ENCODE measurements around the gene AHNAK. TPM values are rescaled to one million over a fixed set of nuclear protein-coding genes. Genes with fewer than 3 reads are reported as not detected.

Gene AHNAK
- total and polyA plus RNA-seq, 2 of the 8 experiments (the other 6 are each of a cell fraction or from before 2014, with no cell fraction given) = 2.0 to 5.8 TPM

DNA sequence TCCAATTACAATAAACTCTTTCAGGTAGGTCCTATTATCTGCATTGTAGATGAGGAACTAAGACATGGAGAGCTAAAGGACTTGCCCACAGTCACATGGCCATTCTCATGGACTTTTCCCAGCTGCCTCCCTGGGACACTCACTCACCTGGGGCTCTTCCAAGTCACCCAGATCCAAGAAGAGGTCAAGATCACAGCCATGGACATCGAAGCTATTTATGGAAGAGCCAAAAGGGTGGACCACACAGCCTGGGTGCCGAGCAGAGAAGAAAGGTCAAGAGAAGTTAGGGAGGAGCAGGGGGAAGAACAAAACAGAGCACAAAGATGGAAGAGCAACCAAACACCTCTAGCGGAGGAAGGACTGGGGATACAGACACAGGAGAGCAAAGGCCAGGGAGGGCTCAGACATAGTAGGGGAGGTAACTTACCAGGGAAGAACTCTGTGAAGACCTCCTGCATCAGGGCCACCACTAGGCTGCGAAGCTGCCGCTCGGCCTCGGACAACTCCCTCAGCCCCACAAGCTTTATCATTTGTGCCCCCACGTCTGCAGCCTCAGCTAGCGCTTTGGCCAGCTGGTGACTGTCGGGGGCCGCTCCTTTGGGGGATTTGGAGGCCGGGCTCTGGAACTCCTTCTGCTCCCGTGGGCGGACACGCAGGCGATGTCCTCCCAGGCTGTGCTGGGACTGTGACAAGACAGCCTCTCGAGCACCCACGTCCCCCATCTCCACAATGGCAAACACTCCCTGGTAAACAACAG, 34.5 kb upstream of the AHNAK start (continued):
- TF ChIP-seq, protein P1, sequence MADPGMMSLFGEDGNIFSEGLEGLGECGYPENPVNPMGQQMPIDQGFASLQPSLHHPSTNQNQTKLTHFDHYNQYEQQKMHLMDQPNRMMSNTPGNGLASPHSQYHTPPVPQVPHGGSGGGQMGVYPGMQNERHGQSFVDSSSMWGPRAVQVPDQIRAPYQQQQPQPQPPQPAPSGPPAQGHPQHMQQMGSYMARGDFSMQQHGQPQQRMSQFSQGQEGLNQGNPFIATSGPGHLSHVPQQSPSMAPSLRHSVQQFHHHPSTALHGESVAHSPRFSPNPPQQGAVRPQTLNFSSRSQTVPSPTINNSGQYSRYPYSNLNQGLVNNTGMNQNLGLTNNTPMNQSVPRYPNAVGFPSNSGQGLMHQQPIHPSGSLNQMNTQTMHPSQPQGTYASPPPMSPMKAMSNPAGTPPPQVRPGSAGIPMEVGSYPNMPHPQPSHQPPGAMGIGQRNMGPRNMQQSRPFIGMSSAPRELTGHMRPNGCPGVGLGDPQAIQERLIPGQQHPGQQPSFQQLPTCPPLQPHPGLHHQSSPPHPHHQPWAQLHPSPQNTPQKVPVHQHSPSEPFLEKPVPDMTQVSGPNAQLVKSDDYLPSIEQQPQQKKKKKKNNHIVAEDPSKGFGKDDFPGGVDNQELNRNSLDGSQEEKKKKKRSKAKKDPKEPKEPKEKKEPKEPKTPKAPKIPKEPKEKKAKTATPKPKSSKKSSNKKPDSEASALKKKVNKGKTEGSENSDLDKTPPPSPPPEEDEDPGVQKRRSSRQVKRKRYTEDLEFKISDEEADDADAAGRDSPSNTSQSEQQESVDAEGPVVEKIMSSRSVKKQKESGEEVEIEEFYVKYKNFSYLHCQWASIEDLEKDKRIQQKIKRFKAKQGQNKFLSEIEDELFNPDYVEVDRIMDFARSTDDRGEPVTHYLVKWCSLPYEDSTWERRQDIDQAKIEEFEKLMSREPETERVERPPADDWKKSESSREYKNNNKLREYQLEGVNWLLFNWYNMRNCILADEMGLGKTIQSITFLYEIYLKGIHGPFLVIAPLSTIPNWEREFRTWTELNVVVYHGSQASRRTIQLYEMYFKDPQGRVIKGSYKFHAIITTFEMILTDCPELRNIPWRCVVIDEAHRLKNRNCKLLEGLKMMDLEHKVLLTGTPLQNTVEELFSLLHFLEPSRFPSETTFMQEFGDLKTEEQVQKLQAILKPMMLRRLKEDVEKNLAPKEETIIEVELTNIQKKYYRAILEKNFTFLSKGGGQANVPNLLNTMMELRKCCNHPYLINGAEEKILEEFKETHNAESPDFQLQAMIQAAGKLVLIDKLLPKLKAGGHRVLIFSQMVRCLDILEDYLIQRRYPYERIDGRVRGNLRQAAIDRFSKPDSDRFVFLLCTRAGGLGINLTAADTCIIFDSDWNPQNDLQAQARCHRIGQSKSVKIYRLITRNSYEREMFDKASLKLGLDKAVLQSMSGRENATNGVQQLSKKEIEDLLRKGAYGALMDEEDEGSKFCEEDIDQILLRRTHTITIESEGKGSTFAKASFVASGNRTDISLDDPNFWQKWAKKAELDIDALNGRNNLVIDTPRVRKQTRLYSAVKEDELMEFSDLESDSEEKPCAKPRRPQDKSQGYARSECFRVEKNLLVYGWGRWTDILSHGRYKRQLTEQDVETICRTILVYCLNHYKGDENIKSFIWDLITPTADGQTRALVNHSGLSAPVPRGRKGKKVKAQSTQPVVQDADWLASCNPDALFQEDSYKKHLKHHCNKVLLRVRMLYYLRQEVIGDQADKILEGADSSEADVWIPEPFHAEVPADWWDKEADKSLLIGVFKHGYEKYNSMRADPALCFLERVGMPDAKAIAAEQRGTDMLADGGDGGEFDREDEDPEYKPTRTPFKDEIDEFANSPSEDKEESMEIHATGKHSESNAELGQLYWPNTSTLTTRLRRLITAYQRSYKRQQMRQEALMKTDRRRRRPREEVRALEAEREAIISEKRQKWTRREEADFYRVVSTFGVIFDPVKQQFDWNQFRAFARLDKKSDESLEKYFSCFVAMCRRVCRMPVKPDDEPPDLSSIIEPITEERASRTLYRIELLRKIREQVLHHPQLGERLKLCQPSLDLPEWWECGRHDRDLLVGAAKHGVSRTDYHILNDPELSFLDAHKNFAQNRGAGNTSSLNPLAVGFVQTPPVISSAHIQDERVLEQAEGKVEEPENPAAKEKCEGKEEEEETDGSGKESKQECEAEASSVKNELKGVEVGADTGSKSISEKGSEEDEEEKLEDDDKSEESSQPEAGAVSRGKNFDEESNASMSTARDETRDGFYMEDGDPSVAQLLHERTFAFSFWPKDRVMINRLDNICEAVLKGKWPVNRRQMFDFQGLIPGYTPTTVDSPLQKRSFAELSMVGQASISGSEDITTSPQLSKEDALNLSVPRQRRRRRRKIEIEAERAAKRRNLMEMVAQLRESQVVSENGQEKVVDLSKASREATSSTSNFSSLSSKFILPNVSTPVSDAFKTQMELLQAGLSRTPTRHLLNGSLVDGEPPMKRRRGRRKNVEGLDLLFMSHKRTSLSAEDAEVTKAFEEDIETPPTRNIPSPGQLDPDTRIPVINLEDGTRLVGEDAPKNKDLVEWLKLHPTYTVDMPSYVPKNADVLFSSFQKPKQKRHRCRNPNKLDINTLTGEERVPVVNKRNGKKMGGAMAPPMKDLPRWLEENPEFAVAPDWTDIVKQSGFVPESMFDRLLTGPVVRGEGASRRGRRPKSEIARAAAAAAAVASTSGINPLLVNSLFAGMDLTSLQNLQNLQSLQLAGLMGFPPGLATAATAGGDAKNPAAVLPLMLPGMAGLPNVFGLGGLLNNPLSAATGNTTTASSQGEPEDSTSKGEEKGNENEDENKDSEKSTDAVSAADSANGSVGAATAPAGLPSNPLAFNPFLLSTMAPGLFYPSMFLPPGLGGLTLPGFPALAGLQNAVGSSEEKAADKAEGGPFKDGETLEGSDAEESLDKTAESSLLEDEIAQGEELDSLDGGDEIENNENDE (IDR thresholded peaks at IDR 0.05; ENCODE audit: insufficient replicate concordance, low read length) = no peak
- no peak for TF ChIP-seq PHF8 (conservative IDR thresholded peaks at IDR 0.05; ENCODE audit: low read depth, low read length)
- no peak for TF ChIP-seq TAF1 (IDR thresholded peaks at IDR 0.05; ENCODE audit: low read depth, low read length)
- no peak for TF ChIP-seq HDAC2 (IDR thresholded peaks at IDR 0.05; ENCODE audit: borderline replicate concordance in 1 of 2, low read depth in 2 of 2, low read length in 2 of 2)
- no peak for TF ChIP-seq BRCA1 (IDR thresholded peaks at IDR 0.05; ENCODE audit: low read depth, low read length)
- TF ChIP-seq CEBPB (IDR thresholded peaks at IDR 0.05; ENCODE audit: low read depth, low read length) = no peak
